Tibial nerve (tissue), 4 donors: Measurements from ENCODE around the gene TBL1XR1. TPM values are rescaled to one million over a fixed set of nuclear protein-coding genes. Genes with fewer than 3 reads are reported as not detected.

Source experiments
- DNase-seq, 2 donors: peaks; one replicate each; pipeline ENCODE4 v3.0.0-alpha.2; 2019; ENCODE audit warnings: low spot score in 2 of 2
- H3K27ac ChIP-seq, 4 donors: fragments of 200-600 bp; sonication (generic) in 3 of 4; one replicate each; pipeline ENCODE4 v1.5.1; 2017 to 2019; ENCODE audit warnings: mild to moderate bottlenecking in 1 of 4
- H3K27me3 ChIP-seq, 2 donors: fragments of 200-600 bp; sonication (generic) in 1 of 2; one replicate each; pipeline versions ENCODE4 v1.5.1 to v1.6.0; 2017 to 2019
- H3K36me3 ChIP-seq, 3 donors: fragments of 200-600 bp; sonication (generic); one replicate each; pipeline ENCODE4 v1.5.1; 2018 to 2019
- H3K4me1 ChIP-seq, 4 donors: fragments of 200-600 bp; sonication (generic) in 3 of 4; one replicate each; pipeline ENCODE4 v1.5.1; 2017 to 2019
- H3K4me3 ChIP-seq, 4 donors: fragments of 200-600 bp; sonication (generic) in 3 of 4; one replicate each; pipeline ENCODE4 v1.5.1; 2017 to 2019; ENCODE audit warnings: mild to moderate bottlenecking in 1 of 4, moderate library complexity in 1 of 4
- H3K9me3 ChIP-seq, 4 donors: fragments of 200-600 bp; sonication (generic) in 3 of 4; one replicate each; pipeline ENCODE4 v1.5.1; 2017 to 2019
- EP300 ChIP-seq, 2 donors: sonication (generic); formaldehyde crosslinking; IDR thresholded peaks; one replicate each; pipeline ENCODE4 v1.6.1; 2017; ENCODE audit warnings: antibody characterized with exemption in 2 of 2, mild to moderate bottlenecking in 1 of 2
- POLR2A ChIP-seq, 2 donors: fragments of 450-650 bp; IDR thresholded peaks; one replicate each; pipeline ENCODE4 v1.6.1; 2017; ENCODE audit warnings: antibody characterized with exemption in 2 of 2, mild to moderate bottlenecking in 2 of 2, moderate library complexity in 2 of 2
- WGBS, 2 donors: methylation state at CpG; one replicate each; pipeline ENCODE4 v1.1.5; 2018; 5-methylcytosine and 5-hydroxymethylcytosine counted together
- total RNA-seq, 4 donors: library from RNA; depleted of rRNA; stranded (reverse); fragments of >200 nt; gene quantifications; one replicate each; pipeline ENCODE4 v1.1.0, GENCODE V29; 2016
- TF ChIP-seq, protein P1 (sequence below), 5 experiments: fragments of 200-600 bp in 3 of 5; fragments of 450-650 bp in 2 of 5; sonication (generic) in 3 of 5; IDR thresholded peaks; one replicate each; pipeline ENCODE4 v1.5.1; 2016 to 2019; ENCODE audit warnings: antibody characterized with exemption in 5 of 5, mild to moderate bottlenecking in 3 of 5, moderate library complexity in 2 of 5

TBL1XR1 gene
- total RNA-seq, 4 donors from 2014 or later, result 57.1 to 66.3 (median 62.8) TPM

GRCh38 chr3:177147790-177148189, 49.5 kb downstream of the TBL1XR1 start:
- 83 to 88% methylated on average over 1 of the region's 1 CpG for WGBS, 2 donors
- H3K27me3 ChIP-seq, result no peaks in the 10 kb centered on the region
- H3K4me1 ChIP-seq, result peaks cover 3 to 61% (median 27%) of the 10 kb centered on the region in 4 donors
- no peak overlapping the region for H3K4me3 ChIP-seq
- no peak overlapping the region for H3K27ac ChIP-seq
- TF ChIP-seq POLR2A (IDR thresholded peaks at IDR 0.05) (no peak), EP300 (IDR thresholded peaks at IDR 0.05) (no peak)
- TF ChIP-seq, protein P1, sequence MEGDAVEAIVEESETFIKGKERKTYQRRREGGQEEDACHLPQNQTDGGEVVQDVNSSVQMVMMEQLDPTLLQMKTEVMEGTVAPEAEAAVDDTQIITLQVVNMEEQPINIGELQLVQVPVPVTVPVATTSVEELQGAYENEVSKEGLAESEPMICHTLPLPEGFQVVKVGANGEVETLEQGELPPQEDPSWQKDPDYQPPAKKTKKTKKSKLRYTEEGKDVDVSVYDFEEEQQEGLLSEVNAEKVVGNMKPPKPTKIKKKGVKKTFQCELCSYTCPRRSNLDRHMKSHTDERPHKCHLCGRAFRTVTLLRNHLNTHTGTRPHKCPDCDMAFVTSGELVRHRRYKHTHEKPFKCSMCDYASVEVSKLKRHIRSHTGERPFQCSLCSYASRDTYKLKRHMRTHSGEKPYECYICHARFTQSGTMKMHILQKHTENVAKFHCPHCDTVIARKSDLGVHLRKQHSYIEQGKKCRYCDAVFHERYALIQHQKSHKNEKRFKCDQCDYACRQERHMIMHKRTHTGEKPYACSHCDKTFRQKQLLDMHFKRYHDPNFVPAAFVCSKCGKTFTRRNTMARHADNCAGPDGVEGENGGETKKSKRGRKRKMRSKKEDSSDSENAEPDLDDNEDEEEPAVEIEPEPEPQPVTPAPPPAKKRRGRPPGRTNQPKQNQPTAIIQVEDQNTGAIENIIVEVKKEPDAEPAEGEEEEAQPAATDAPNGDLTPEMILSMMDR (IDR thresholded peaks at IDR 0.05), result no peak
- H3K36me3 ChIP-seq, result no peaks in the 10 kb centered on the region
- no peaks in the 10 kb centered on the region for H3K9me3 ChIP-seq
- DNase-seq, result no peak

- WGBS, 2 donors, result 20 to 30% methylated on average over 4 of the region's 4 CpGs
- Histone ChIP-seq H3K9me3 (no peaks in the 10 kb centered on the region), H3K27me3 (no peaks in the 10 kb centered on the region), H3K36me3 (no peaks in the 10 kb centered on the region), H3K27ac (no peak overlapping the region), H3K4me1 (peaks cover 3 to 72% (median 33%) of the 10 kb centered on the region in 4 donors), H3K4me3 (no peak overlapping the region)
- no peak for DNase-seq
- TF ChIP-seq POLR2A (IDR thresholded peaks at IDR 0.05) (no peak), EP300 (IDR thresholded peaks at IDR 0.05) (no peak)
These were observed 50.6 kb downstream of the TBL1XR1 start for GRCh38 chr3:177146646-177147045.

DNA sequence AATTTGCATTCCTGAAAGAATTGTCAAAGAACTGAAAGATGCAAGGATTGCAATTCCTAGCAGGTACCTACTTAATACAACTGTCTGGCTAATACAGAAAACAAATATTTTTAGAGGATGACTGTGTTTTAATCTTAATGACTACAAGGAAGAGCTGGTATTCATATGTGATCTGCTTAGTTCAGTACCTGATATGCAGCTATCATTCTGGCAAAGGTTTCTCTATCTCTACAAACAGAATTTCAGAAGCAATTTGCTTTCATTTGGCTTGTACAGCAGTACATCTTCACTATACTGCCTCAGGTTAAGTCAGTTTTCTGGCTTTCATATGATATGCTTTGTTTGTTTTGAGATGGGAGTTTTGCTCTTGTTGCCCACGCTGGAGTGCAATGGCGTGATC, 51.3 kb downstream of the TBL1XR1 start:
- H3K9me3 ChIP-seq, result no peaks in the 10 kb centered on the region
- no peak overlapping the region for H3K27ac ChIP-seq
- H3K27me3 ChIP-seq, result no peaks in the 10 kb centered on the region
- DNase-seq, result no peak
- no peak overlapping the region for H3K4me3 ChIP-seq
- H3K4me1 ChIP-seq, result peaks cover 3 to 65% (median 32%) of the 10 kb centered on the region in 4 donors
- TF ChIP-seq, protein P1 (IDR thresholded peaks at IDR 0.05), result no peak
- TF ChIP-seq EP300 (IDR thresholded peaks at IDR 0.05) (no peak), POLR2A (IDR thresholded peaks at IDR 0.05) (no peak)
- H3K36me3 ChIP-seq, result no peaks in the 10 kb centered on the region
- WGBS, 2 donors, result 85 to 100% methylated on average over 2 of the region's 2 CpGs

GRCh38 chr3:177145381-177145780, 51.9 kb downstream of the TBL1XR1 start:
- TF ChIP-seq EP300 (IDR thresholded peaks at IDR 0.05) (no peak), POLR2A (IDR thresholded peaks at IDR 0.05) (no peak)
- TF ChIP-seq, protein P1 (IDR thresholded peaks at IDR 0.05), result no peak
- Histone ChIP-seq H3K36me3 (no peaks in the 10 kb centered on the region), H3K9me3 (no peaks in the 10 kb centered on the region), H3K27me3 (no peaks in the 10 kb centered on the region), H3K4me1 (peaks cover 2 to 60% (median 30%) of the 10 kb centered on the region in 4 donors), H3K27ac (no peak overlapping the region), H3K4me3 (no peak overlapping the region)
- WGBS, 2 donors, result 94% methylated on average over 1 of the region's 1 CpG
- DNase-seq, result no peak

DNA sequence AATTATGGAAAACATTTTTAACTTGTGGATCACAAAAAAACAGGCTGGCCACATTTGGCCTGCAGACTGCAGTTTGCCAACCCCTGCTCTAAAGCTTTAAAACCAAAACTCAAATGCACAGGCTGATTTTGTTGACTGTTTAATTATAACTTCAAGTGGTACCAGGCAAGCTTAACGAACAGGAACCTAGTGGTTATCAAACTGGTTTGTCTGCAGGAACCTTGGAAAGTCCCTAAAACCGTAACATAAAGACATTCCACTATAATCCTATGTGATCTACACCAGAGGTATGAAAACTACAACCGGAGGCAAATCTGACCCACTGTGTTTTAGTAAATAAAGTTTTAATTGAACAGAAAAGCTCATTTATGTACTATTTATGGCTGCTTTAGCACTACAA, 52.4 kb downstream of the TBL1XR1 start:
- H3K27me3 ChIP-seq, result no peaks in the 10 kb centered on the region
- H3K9me3 ChIP-seq, result no peaks in the 10 kb centered on the region
- no peak overlapping the region for H3K27ac ChIP-seq
- H3K4me1 ChIP-seq, result peaks cover 0 to 55% (median 25%) of the 10 kb centered on the region in 4 donors
- no peaks in the 10 kb centered on the region for H3K36me3 ChIP-seq
- WGBS, 2 donors, result 52% methylated on average over 3 of the region's 3 CpGs
- no peak overlapping the region for H3K4me3 ChIP-seq
- no peak for TF ChIP-seq EP300 (IDR thresholded peaks at IDR 0.05)
- TF ChIP-seq POLR2A (IDR thresholded peaks at IDR 0.05), result no peak
- TF ChIP-seq, protein P1 (IDR thresholded peaks at IDR 0.05), result no peak
- DNase-seq, result no peak
